Activated CD8-positive, alpha-beta memory T cell treated with anti-CD3 and anti-CD28 coated beads, Interleukin-2, amount 10 ng/mL, durations not matched to agents 7 days and 5 days (primary cell): ENCODE data around the gene CHRNA7. TPM values are rescaled to one million over a fixed set of nuclear protein-coding genes. Genes with fewer than 3 reads are reported as not detected.
"Not testable (repeated sequence)": the region's sequence is repeated elsewhere in the genome, so short reads cannot be mapped to it uniquely, and the experiment has no call there.

Experiments
- ATAC-seq: fragments of 150-1000 bp; cut with Tn5 transposase; one replicate; pipeline ENCODE4 v1.10.0; 2021; ENCODE audit warnings: moderate library complexity
- CTCF ChIA-PET: fragments of 350-600 bp; sonication (Branson Sonifier 250); formaldehyde crosslinking; loops from one replicate; lab custom pipeline; 2021; ENCODE audit warnings: antibody characterized with exemption; lab: Charles Lee
- DNase-seq: peaks from one replicate; pipeline ENCODE4 v3.0.0-alpha.2; 2020
- H3K27ac Mint-ChIP-seq: one replicate; pipeline ENCODE4 v1.8.0; 2021; ENCODE audit warnings: mild to moderate bottlenecking, mixed read lengths
- H3K27me3 Mint-ChIP-seq: one replicate; pipeline ENCODE4 v1.8.0; 2021; ENCODE audit warnings: mixed read lengths
- H3K36me3 Mint-ChIP-seq: one replicate; pipeline ENCODE4 v1.8.0; 2021; ENCODE audit warnings: mild to moderate bottlenecking, mixed read lengths
- H3K4me1 Mint-ChIP-seq: one replicate; pipeline ENCODE4 v1.8.0; 2021; ENCODE audit warnings: mixed read lengths
- H3K4me3 Mint-ChIP-seq: one replicate; pipeline ENCODE4 v1.8.0; 2021; ENCODE audit warnings: mild to moderate bottlenecking, moderate library complexity, mixed read lengths
- H3K9me3 Mint-ChIP-seq: one replicate; pipeline ENCODE4 v1.8.0; 2022; ENCODE audit warnings: low read depth, mixed read lengths
- total RNA-seq, 2 experiments: library from RNA; stranded (reverse); gene quantifications; one replicate each; pipeline ENCODE4 v1.2.3, GENCODE V29; 2021

CHRNA7 gene
- total RNA-seq, 2 experiments from 2014 or later: 0.55 TPM; not detected in 1

DNA sequence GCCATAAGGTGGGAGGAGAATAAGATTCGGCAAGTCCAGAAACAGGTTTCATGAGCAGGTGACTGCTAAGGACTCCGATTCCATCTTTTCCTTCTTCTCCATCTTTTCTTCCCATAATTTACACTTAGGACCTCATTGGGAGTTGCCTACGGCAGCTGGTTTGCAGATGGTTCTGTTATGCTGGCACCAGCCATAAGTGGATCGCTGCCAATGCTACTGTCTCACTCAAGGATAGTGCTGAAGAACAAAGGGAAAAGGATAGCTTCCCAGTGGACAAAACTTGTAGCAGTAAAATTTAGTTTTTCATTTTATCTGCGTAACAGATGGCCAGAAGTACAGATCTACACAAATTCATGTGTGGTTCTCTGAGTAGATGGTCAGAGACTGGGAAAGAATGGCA lies 178.8 kb downstream of the CHRNA7 start:
- H3K4me3 Mint-ChIP-seq, CTCF ChIA-PET, H3K4me1 Mint-ChIP-seq, H3K27ac Mint-ChIP-seq, ATAC-seq, H3K9me3 Mint-ChIP-seq, H3K36me3 Mint-ChIP-seq, DNase-seq, H3K27me3 Mint-ChIP-seq: not testable (repeated sequence)

GRCh38 chr15:32218666-32219065 lies 188.4 kb downstream of the CHRNA7 start:
- DNase-seq: no peak
- Mint-ChIP-seq H3K9me3 (peaks cover 5% of the 10 kb centered on the region), H3K27ac (no peak overlapping the region), H3K36me3 (no peaks in the 10 kb centered on the region), H3K27me3 (no peaks in the 10 kb centered on the region), H3K4me1 (no peaks in the 10 kb centered on the region), H3K4me3 (no peak overlapping the region)
- CTCF ChIA-PET: no interaction called here
- no peak for ATAC-seq

Other genes with a start within 250 kb of the CHRNA7 start
- gene OTUD7A, start 159.8 kb upstream of the CHRNA7 start, total RNA-seq: 1 to 10 TPM; 1.7 to 2.1 TPM